Cardiac muscle cell (in vitro differentiated cells and primary cell): ENCODE data around the gene ATP8B3. TPM values are rescaled to one million over a fixed set of nuclear protein-coding genes. Genes with fewer than 3 reads are reported as not detected.

ENCODE experiments used
- DNase-seq, 2 donors: peaks; one replicate each; pipeline versions ENCODE4 v3.0.0 to v3.0.0-alpha.2; 2010 to 2017; ENCODE audit warnings: low read depth in 1 of 2, low spot score in 1 of 2
- H3K27ac ChIP-seq: fragments of 200-600 bp; sonication (generic); 2 replicates; pipeline ENCODE4 v1.5.1; 2016
- H3K27me3 ChIP-seq: fragments of 200-600 bp; sonication (generic); 2 replicates; pipeline ENCODE4 v1.6.0; 2016; ENCODE audit warnings: control low read depth
- H3K36me3 ChIP-seq: fragments of 200-600 bp; sonication (generic); 2 replicates; pipeline ENCODE4 v1.5.1; 2016; ENCODE audit warnings: control low read depth
- H3K4me1 ChIP-seq: fragments of 200-600 bp; sonication (generic); 2 replicates; pipeline ENCODE4 v1.8.1; 2017; ENCODE audit warnings: low read depth, mild to moderate bottlenecking, mixed run types
- H3K4me3 ChIP-seq: fragments of 200-600 bp; sonication (generic); 2 replicates; pipeline ENCODE4 v1.5.1; 2016; ENCODE audit warnings: mild to moderate bottlenecking
- H3K9me3 ChIP-seq: fragments of 200-600 bp; sonication (generic); 2 replicates; pipeline ENCODE4 v1.5.1; 2017; ENCODE audit warnings: low read depth, mild to moderate bottlenecking, control low read depth
- CTCF ChIP-seq: IDR thresholded peaks from 2 replicates; pipeline ENCODE4 v1.5.1; 2012; ENCODE audit warnings: low read depth, mild to moderate bottlenecking, low read length
- polyA plus RNA-seq: library from polyadenylated mRNA; unstranded; fragments of >200 nt; fragmentation: Nextera tagmentation; extraction: Ambion mirVana; gene quantifications from 2 replicates; pipeline ENCODE4 v1.2.1, GENCODE V29; 2016
- total RNA-seq: library from RNA; depleted of rRNA; stranded (reverse); fragments of >200 nt; gene quantifications from 2 replicates; pipeline ENCODE4 v1.2.3, GENCODE V29; 2016

The ATP8B3 gene
- total and polyA plus RNA-seq, 2 experiments from 2014 or later, result 3.0 to 8.6 TPM

DNA sequence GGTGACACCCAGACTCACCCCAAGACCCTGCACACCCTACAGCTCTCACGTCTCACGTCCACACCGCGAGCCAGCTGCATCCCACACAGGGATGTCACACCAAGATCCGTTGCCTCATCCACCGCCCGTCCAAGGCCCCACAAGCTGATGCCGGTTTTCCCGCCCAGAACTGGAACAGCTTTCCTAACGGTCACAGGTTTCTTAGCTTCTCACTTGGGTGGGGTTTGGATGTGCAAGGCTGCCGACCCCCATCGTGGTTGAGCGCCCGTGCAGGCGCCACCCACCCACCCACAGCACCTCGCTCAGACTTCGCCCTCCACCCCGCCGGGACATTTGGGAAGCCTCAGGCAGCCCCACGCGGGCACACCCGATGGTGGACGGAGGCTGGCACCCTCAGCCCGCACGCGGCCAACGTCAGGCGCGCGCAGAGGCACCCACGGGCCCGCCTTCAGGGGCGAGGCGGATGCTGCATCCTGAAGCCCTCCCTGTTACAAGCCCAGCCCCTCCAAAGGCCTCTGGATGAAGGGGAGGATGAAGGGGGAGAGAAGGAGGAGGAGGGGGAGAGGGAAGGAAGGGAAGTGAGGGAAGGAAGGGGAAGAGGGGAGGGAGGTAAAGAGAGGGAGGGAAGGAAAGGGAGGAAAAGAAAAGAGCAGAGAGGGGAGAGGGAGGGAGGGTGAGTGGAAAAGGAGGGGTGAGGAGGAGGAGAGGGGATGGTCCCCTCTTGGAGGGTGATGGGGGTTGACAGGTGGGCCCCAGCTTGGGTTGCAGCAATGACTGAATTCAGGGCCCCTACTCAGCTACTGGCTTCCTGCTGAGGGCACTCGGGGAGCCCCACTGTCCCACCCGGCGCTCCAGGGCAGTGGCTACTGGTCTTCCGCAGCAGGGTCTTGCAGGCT is 45.9 kb downstream of the ATP8B3 start:
- no peak for DNase-seq
- no peaks in the 10 kb centered on the region for H3K9me3 ChIP-seq
- TF ChIP-seq CTCF, result no peak
- no peak overlapping the region for H3K4me3 ChIP-seq
- no peaks in the 10 kb centered on the region for H3K4me1 ChIP-seq
- no peaks in the 10 kb centered on the region for H3K36me3 ChIP-seq
- H3K27me3 ChIP-seq, result peaks cover 100% of the 10 kb centered on the region
- no peak overlapping the region for H3K27ac ChIP-seq

GRCh38 chr19:1765232-1765903 is 46.7 kb downstream of the ATP8B3 start:
- no peak for DNase-seq

DNA sequence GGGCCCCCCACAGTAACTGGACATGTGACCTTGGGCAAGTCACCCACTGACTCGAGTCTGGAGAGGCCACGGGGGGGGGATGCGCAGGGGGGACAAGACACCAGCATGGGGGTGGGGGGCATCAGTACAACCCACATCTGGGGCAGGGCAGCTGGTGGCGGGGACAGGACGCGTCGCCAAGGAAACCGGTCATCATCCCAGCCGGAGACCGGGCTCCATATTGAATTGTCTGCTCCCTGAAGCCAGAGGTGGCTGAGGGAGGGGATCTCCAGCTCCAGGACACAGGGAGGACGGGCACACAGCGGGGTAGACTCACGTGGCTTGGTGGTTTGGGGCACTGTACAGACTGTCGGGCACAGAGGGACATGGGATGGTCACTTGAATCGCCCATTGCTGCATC is 47.3 kb downstream of the ATP8B3 start:
- no peak for TF ChIP-seq CTCF
- H3K4me1 ChIP-seq, result no peaks in the 10 kb centered on the region
- DNase-seq, result no peak
- no peak overlapping the region for H3K27ac ChIP-seq
- H3K27me3 ChIP-seq, result peaks cover 100% of the 10 kb centered on the region
- H3K36me3 ChIP-seq, result no peaks in the 10 kb centered on the region
- no peaks in the 10 kb centered on the region for H3K9me3 ChIP-seq
- no peak overlapping the region for H3K4me3 ChIP-seq

More at GRCh38 chr19:1765232-1765903, 46.7 kb downstream of the ATP8B3 start:
- no peak for TF ChIP-seq CTCF
- Histone ChIP-seq H3K27ac (no peak overlapping the region), H3K4me3 (no peak overlapping the region), H3K4me1 (no peaks in the 10 kb centered on the region), H3K9me3 (no peaks in the 10 kb centered on the region), H3K27me3 (peaks cover 100% of the 10 kb centered on the region), H3K36me3 (no peaks in the 10 kb centered on the region)

DNA sequence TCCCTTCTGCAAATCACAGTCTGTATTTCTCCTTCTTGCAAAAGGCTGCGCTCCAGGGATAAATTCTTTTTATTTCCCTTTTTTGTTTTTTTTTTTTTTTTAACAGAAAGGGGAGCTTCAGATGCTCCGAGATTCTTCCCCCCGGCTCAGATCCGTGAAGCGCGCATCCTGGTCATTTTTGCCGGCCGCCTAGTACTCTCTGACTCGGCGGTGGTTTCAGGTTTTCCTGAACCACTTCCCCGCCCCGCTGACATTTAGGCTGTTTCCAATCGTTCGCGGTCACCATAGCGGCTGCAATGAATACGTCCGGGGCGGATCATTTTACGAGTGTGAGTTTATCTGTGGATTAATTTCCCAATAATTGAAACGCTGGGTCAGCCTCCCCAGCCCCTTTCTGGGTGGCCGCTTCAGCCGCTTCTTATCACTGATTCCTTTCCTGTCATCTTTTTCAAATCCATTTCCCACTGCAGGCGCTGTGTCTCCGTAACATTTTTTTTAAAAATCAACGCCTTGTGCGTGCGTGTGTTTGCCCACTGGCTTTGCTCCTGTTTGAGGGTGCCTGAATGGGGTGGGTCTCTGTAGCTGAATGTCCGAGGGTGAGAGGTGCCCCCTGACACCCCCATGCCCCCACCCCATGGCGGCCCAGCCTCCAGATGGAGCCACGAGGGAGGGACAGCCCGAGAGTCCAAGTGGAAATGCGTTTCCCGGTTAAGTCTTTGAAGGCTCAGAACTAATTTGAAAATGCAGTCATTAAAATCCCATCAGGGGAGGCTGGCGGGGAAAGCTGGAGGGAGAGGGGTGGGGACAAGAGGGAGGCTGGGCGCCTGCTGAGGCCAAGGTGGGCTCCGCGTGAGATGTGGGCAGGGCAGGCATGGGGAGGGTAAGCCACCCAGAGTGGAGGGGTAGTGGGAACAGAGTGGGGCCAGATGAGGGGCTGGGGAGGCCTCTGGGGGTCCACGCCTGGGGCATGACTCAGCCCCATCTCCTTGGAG is 48.1 kb downstream of the ATP8B3 start:
- no peak for TF ChIP-seq CTCF
- H3K4me1 ChIP-seq, result no peaks in the 10 kb centered on the region
- no peak for DNase-seq

More for the DNA sequence above, 48.1 kb downstream of the ATP8B3 start:
- Histone ChIP-seq H3K4me3 (no peak overlapping the region), H3K27me3 (peaks cover 100% of the 10 kb centered on the region), H3K36me3 (no peaks in the 10 kb centered on the region), H3K27ac (no peak overlapping the region), H3K9me3 (no peaks in the 10 kb centered on the region)
